GM18858 (cell line): ENCODE measurements around the gene C1QTNF12.

ENCODE experiments used
- ATAC-seq: cut with Tn5 transposase; IDR thresholded peaks from one replicate; pipeline ENCODE4 v1.9.1; 2021; ENCODE audit not compliant: unreplicated experiment

The C1QTNF12 gene

GRCh38 chr1:1281533-1282321, 35.2 kb upstream of the C1QTNF12 start:
- no peak for ATAC-seq

GRCh38 chr1:1280782-1281481, 34.4 kb upstream of the C1QTNF12 start:
- no peak for ATAC-seq

- no peak for ATAC-seq
Measured at GRCh38 chr1:1279028-1279427, 32.5 kb upstream of the C1QTNF12 start.

GRCh38 chr1:1278620-1279019, 32.1 kb upstream of the C1QTNF12 start:
- ATAC-seq: no peak

- ATAC-seq: no peak
Measured at GRCh38 chr1:1275836-1276235, 29.3 kb upstream of the C1QTNF12 start.

GRCh38 chr1:1274931-1275431, 28.5 kb upstream of the C1QTNF12 start:
- ATAC-seq: no peak

- no peak for ATAC-seq
Measured at GRCh38 chr1:1274299-1274930, 27.9 kb upstream of the C1QTNF12 start.

GRCh38 chr1:1273512-1274298, 27.2 kb upstream of the C1QTNF12 start, which contains the start of gene UBE2J2:
Gene UBE2J2, minus strand, starts transcription at chr1:1273854. Its CDS starts 5,862 bp downstream, at chr1:1267992.
- no peak for ATAC-seq

GRCh38 chr1:1273209-1273511, 26.6 kb upstream of the C1QTNF12 start:
- ATAC-seq: no peak

GRCh38 chr1:1272341-1273208, 26.1 kb upstream of the C1QTNF12 start:
- ATAC-seq: no peak

- no peak for ATAC-seq
Measured at GRCh38 chr1:1270813-1271212, 24.3 kb upstream of the C1QTNF12 start.

- ATAC-seq: no peak
Measured at GRCh38 chr1:1268284-1268682, 21.8 kb upstream of the C1QTNF12 start.

- no peak for ATAC-seq
Measured at GRCh38 chr1:1267488-1268283, 21.2 kb upstream of the C1QTNF12 start.

GRCh38 chr1:1264868-1265272, 18.3 kb upstream of the C1QTNF12 start:
- ATAC-seq: no peak

- no peak for ATAC-seq
Measured at GRCh38 chr1:1264026-1264425, 17.5 kb upstream of the C1QTNF12 start.

GRCh38 chr1:1262758-1263157, 16.2 kb upstream of the C1QTNF12 start:
- no peak for ATAC-seq

- ATAC-seq: no peak
Measured at GRCh38 chr1:1262071-1262470, 15.5 kb upstream of the C1QTNF12 start.

GRCh38 chr1:1260843-1261560, 14.5 kb upstream of the C1QTNF12 start:
- ATAC-seq: no peak
